Gastroesophageal sphincter (tissue), 4 donors: Measurements from ENCODE around the gene CDH23. TPM values are rescaled to one million over a fixed set of nuclear protein-coding genes. Genes with fewer than 3 reads are reported as not detected.
A peak's percentile ranks its signal among the peaks of the same experiment; 100 is the strongest.

ENCODE experiments used
- ATAC-seq: fragments of 150-250 bp; one replicate; pipeline ENCODE4 v1.9.1; 2016; ENCODE audit warnings: mild to moderate bottlenecking, moderate library complexity
- H3K27ac ChIP-seq, 4 donors: fragments of 200-600 bp; sonication (generic) in 3 of 4; 1 replicate in 3 of 4; 2 replicates in 1 of 4; pipeline ENCODE4 v1.5.1; 2016 to 2019
- H3K27me3 ChIP-seq: fragments of 200-600 bp; sonication (generic); one replicate; pipeline ENCODE4 v1.5.1; 2019
- H3K36me3 ChIP-seq, 2 donors: fragments of 200-600 bp; sonication (generic); one replicate each; pipeline ENCODE4 v1.5.1; 2019; ENCODE audit warnings: control low read depth in 1 of 2
- H3K4me1 ChIP-seq, 3 donors: fragments of 200-600 bp; sonication (generic); 1 replicate in 2 of 3; 2 replicates in 1 of 3; pipeline ENCODE4 v1.5.1; 2016 to 2019; ENCODE audit warnings: control low read depth in 2 of 3
- H3K4me3 ChIP-seq, 2 donors: fragments of 200-600 bp; sonication (generic); one replicate each; pipeline ENCODE4 v1.5.1; 2019; ENCODE audit warnings: mild to moderate bottlenecking in 1 of 2, moderate library complexity in 1 of 2
- H3K9me3 ChIP-seq, 3 donors: fragments of 200-600 bp; sonication (generic); one replicate each; pipeline ENCODE4 v1.5.1; 2017 to 2019; ENCODE audit warnings: control low read depth in 2 of 3
- CTCF ChIP-seq, 4 experiments: fragments of 200-600 bp in 2 of 4; fragments of 450-650 bp in 2 of 4; sonication (generic) in 1 of 4; IDR thresholded peaks; one replicate each; pipeline ENCODE4 v1.5.1; 2017 to 2019; ENCODE audit warnings: antibody characterized with exemption in 4 of 4, mild to moderate bottlenecking in 2 of 4, moderate library complexity in 2 of 4
- EP300 ChIP-seq: sonication (generic); formaldehyde crosslinking; IDR thresholded peaks from one replicate; pipeline ENCODE4 v1.6.1; 2017; ENCODE audit warnings: antibody characterized with exemption, mild to moderate bottlenecking
- POLR2A ChIP-seq, 2 donors: fragments of 450-650 bp; IDR thresholded peaks; one replicate each; pipeline ENCODE4 v1.6.1; 2017; ENCODE audit warnings: antibody characterized with exemption in 2 of 2, mild to moderate bottlenecking in 2 of 2, moderate library complexity in 1 of 2
- POLR2AphosphoS5 ChIP-seq: sonication (generic); formaldehyde crosslinking; IDR thresholded peaks from one replicate; pipeline ENCODE4 v1.6.1; 2017; ENCODE audit warnings: antibody characterized with exemption
- WGBS, 2 donors: methylation state at CpG; one replicate each; pipeline ENCODE4 v1.1.5; 2018; ENCODE audit warnings: low coverage in 1 of 2; 5-methylcytosine and 5-hydroxymethylcytosine counted together
- total RNA-seq, 4 donors: library from RNA; depleted of rRNA; stranded (reverse); fragments of >200 nt; gene quantifications; one replicate each; pipeline ENCODE4 v1.1.0, GENCODE V29; 2016

Gene CDH23
- total RNA-seq, 4 donors from 2014 or later, result 5.1 to 33.5 (median 16.2) TPM

GRCh38 chr10:71378336-71379117 lies 18.2 kb upstream of the CDH23 start:
- Histone ChIP-seq H3K4me1 (peaks cover 0 to 25% (median 4%) of the 10 kb centered on the region in 3 donors), H3K9me3 (no peaks in the 10 kb centered on the region), H3K36me3 (no peaks in the 10 kb centered on the region), H3K27me3 (no peaks in the 10 kb centered on the region), H3K4me3 (no peak overlapping the region), H3K27ac (peak overlapping the region in 2 of 4 donors; percentile 85 to 89)
- TF ChIP-seq POLR2AphosphoS5 (no peak), CTCF (IDR thresholded peaks at IDR 0.05) (no peak), POLR2A (IDR thresholded peaks at IDR 0.05) (no peak), EP300 (no peak)
- ATAC-seq, result no peak
- 80 to 91% methylated on average over 1 to 3 of the region's 6 CpGs for WGBS, 2 donors

- peaks cover 0 to 25% (median 4%) of the 10 kb centered on the region in 3 donors for H3K4me1 ChIP-seq
- 55 to 74% methylated on average over 2 of the region's 3 CpGs for WGBS, 2 donors
- no peak for TF ChIP-seq POLR2AphosphoS5
- no peak for TF ChIP-seq POLR2A (IDR thresholded peaks at IDR 0.05)
- no peak for TF ChIP-seq CTCF (IDR thresholded peaks at IDR 0.05)
- TF ChIP-seq EP300, result no peak
- no peaks in the 10 kb centered on the region for H3K27me3 ChIP-seq
- no peak overlapping the region for H3K27ac ChIP-seq
- no peak for ATAC-seq
- H3K36me3 ChIP-seq, result no peaks in the 10 kb centered on the region
- no peak overlapping the region for H3K4me3 ChIP-seq
- H3K9me3 ChIP-seq, result no peaks in the 10 kb centered on the region
Measured at GRCh38 chr10:71379118-71379766, 17.5 kb upstream of the CDH23 start.

- TF ChIP-seq POLR2A (IDR thresholded peaks at IDR 0.05) (no peak), POLR2AphosphoS5 (no peak), CTCF (IDR thresholded peaks at IDR 0.05) (no peak), EP300 (no peak)
- Histone ChIP-seq H3K4me1 (peaks cover 0 to 24% (median 4%) of the 10 kb centered on the region in 3 donors), H3K36me3 (no peaks in the 10 kb centered on the region), H3K4me3 (no peak overlapping the region), H3K27ac (no peak overlapping the region), H3K9me3 (no peaks in the 10 kb centered on the region), H3K27me3 (no peaks in the 10 kb centered on the region)
- ATAC-seq, result no peak
- 27 to 38% methylated on average over 1 of the region's 1 CpG for WGBS, 2 donors
Measured at GRCh38 chr10:71380841-71381240, 15.9 kb upstream of the CDH23 start.

GRCh38 chr10:71381611-71382010 lies 15.1 kb upstream of the CDH23 start:
- WGBS, 2 donors, result 83 to 100% methylated on average over 1 to 2 of the region's 3 CpGs
- H3K9me3 ChIP-seq, result no peaks in the 10 kb centered on the region
- H3K4me1 ChIP-seq, result peaks cover 0 to 16% (median 4%) of the 10 kb centered on the region in 3 donors
- H3K4me3 ChIP-seq, result no peak overlapping the region
- no peaks in the 10 kb centered on the region for H3K27me3 ChIP-seq
- ATAC-seq, result no peak
- TF ChIP-seq POLR2A (IDR thresholded peaks at IDR 0.05), result no peak
- TF ChIP-seq EP300, result no peak
- TF ChIP-seq POLR2AphosphoS5, result no peak
- no peak for TF ChIP-seq CTCF (IDR thresholded peaks at IDR 0.05)
- H3K27ac ChIP-seq, result no peak overlapping the region
- no peaks in the 10 kb centered on the region for H3K36me3 ChIP-seq

GRCh38 chr10:71382028-71382427 lies 14.7 kb upstream of the CDH23 start:
- H3K9me3 ChIP-seq, result no peaks in the 10 kb centered on the region
- WGBS, 2 donors, result 86 to 88% methylated on average over 1 to 2 of the region's 2 CpGs
- no peak overlapping the region for H3K27ac ChIP-seq
- H3K36me3 ChIP-seq, result no peaks in the 10 kb centered on the region
- no peaks in the 10 kb centered on the region for H3K27me3 ChIP-seq
- no peak overlapping the region for H3K4me3 ChIP-seq
- ATAC-seq, result no peak
- H3K4me1 ChIP-seq, result peaks cover 0 to 12% (median under 1%) of the 10 kb centered on the region in 3 donors
- TF ChIP-seq POLR2AphosphoS5, result no peak
- no peak for TF ChIP-seq CTCF (IDR thresholded peaks at IDR 0.05)
- no peak for TF ChIP-seq POLR2A (IDR thresholded peaks at IDR 0.05)
- no peak for TF ChIP-seq EP300
